GM12891 (cell line): Measurements from ENCODE around the gene GLIS2.

ENCODE experiments used
- POLR2A ChIP-seq: IDR thresholded peaks from 2 replicates; pipeline ENCODE4 v1.6.1; 2011; ENCODE audit warnings: low read depth, low read length, control low read depth
- POLR2AphosphoS5 ChIP-seq: IDR thresholded peaks from 2 replicates; pipeline ENCODE4 v1.6.1; 2011; ENCODE audit warnings: low read depth, low read length, control low read depth
- SPI1 ChIP-seq: IDR thresholded peaks from 2 replicates; pipeline ENCODE4 v1.6.1; 2011; ENCODE audit warnings: low read depth, low read length, control low read depth

GRCh38 chr16:4347765-4348509, 32.1 kb downstream of the GLIS2 start:
- TF ChIP-seq POLR2AphosphoS5, result no peak
- TF ChIP-seq POLR2A, result no peak
- no peak for TF ChIP-seq SPI1
